Peyer's patch (tissue), 4 donors: Measurements from ENCODE around the gene CORO6. TPM values are rescaled to one million over a fixed set of nuclear protein-coding genes. Genes with fewer than 3 reads are reported as not detected.
A peak's percentile ranks its signal among the peaks of the same experiment; 100 is the strongest.

Experiments
- DNase-seq, 3 donors: peaks; one replicate each; pipeline ENCODE4 v3.0.0-alpha.2; 2017 to 2019
- H3K27ac ChIP-seq, 4 donors: fragments of 200-600 bp; sonication (generic); one replicate each; pipeline ENCODE4 v1.5.1; 2016 to 2019
- H3K27me3 ChIP-seq, 2 donors: fragments of 200-600 bp; sonication (generic); one replicate each; pipeline ENCODE4 v1.5.1; 2019
- H3K36me3 ChIP-seq, 3 donors: fragments of 200-600 bp; sonication (generic); one replicate each; pipeline ENCODE4 v1.5.1; 2016 to 2019
- H3K4me1 ChIP-seq, 4 donors: fragments of 200-600 bp; sonication (generic); one replicate each; pipeline ENCODE4 v1.5.1; 2016 to 2019
- H3K4me3 ChIP-seq, 4 donors: fragments of 200-600 bp; sonication (generic); 1 replicate in 3 of 4; 2 replicates in 1 of 4; pipeline ENCODE4 v1.5.1; 2016 to 2019; ENCODE audit warnings: mild to moderate bottlenecking in 1 of 4
- H3K9me3 ChIP-seq, 4 donors: fragments of 200-600 bp; sonication (generic); one replicate each; pipeline ENCODE4 v1.5.1; 2016 to 2019; ENCODE audit warnings: mild to moderate bottlenecking in 1 of 4
- POLR2A ChIP-seq, 2 donors: fragments of 450-650 bp; IDR thresholded peaks; one replicate each; pipeline ENCODE4 v1.5.1; 2017; ENCODE audit warnings: antibody characterized with exemption in 2 of 2, mild to moderate bottlenecking in 2 of 2, moderate library complexity in 2 of 2
- total RNA-seq, 4 donors: library from RNA; depleted of rRNA; stranded (reverse); fragments of >200 nt; gene quantifications; one replicate each; pipeline ENCODE4 v1.1.0, GENCODE V29; 2016
- TF ChIP-seq, protein P1 (sequence below), 6 experiments: fragments of 450-650 bp in 4 of 6; fragments of 200-600 bp in 2 of 6; sonication (generic) in 1 of 6; IDR thresholded peaks; one replicate each; pipeline ENCODE4 v1.5.1; 2017 to 2019; ENCODE audit warnings: antibody characterized with exemption in 6 of 6, mild to moderate bottlenecking in 3 of 6, moderate library complexity in 1 of 6

Gene CORO6
- total RNA-seq = 10 to 100 TPM in 3 of 4 donors, 1 to 10 TPM in 1; 4.0 to 28.9 (median 19.9) TPM

GRCh38 chr17:29622337-29623282 is at the start of gene CORO6:
TSS of gene CORO6 (minus strand) at chr17:29622912. CDS start at chr17:29621421, 1,491 bp downstream.
- Histone ChIP-seq H3K9me3 (no peaks in the 10 kb centered on the region), H3K4me1 (peaks cover 0 to 25% (median 10%) of the 10 kb centered on the region in 4 donors), H3K27ac (peak within 1 kb of the TSS in 3 of 4 donors; percentile 3 to 60 (median 47)), H3K4me3 (peak within 1 kb of the TSS; percentile 45 to 70 (median 62)), H3K36me3 (no peaks in the 10 kb centered on the region), H3K27me3 (no peaks in the 10 kb centered on the region)
- peak; percentile 55 to 70 (median 69) for DNase-seq
- no peak for TF ChIP-seq POLR2A (IDR thresholded peaks at IDR 0.05)

DNA sequence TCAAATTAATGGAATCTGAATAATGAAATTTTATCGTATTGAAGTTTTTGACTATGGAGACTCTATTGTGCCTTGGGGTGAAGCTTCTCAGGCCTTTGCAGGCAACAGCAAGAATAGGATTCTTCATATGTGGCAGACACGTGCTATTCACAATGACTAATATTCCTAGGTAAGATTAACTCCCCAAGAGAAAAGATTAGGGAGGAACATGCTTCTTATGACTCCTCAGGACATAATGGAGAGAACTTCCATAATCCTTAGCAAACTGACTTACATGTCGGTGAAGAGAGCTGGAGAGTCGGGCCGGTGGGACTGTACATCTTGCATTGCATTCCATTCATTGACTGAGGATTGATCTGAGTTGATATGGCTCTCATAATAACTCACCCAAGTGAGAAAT is 48.9 kb upstream of the CORO6 start:
- H3K4me1 ChIP-seq = no peaks in the 10 kb centered on the region
- H3K27me3 ChIP-seq = no peaks in the 10 kb centered on the region
- TF ChIP-seq, protein P1, sequence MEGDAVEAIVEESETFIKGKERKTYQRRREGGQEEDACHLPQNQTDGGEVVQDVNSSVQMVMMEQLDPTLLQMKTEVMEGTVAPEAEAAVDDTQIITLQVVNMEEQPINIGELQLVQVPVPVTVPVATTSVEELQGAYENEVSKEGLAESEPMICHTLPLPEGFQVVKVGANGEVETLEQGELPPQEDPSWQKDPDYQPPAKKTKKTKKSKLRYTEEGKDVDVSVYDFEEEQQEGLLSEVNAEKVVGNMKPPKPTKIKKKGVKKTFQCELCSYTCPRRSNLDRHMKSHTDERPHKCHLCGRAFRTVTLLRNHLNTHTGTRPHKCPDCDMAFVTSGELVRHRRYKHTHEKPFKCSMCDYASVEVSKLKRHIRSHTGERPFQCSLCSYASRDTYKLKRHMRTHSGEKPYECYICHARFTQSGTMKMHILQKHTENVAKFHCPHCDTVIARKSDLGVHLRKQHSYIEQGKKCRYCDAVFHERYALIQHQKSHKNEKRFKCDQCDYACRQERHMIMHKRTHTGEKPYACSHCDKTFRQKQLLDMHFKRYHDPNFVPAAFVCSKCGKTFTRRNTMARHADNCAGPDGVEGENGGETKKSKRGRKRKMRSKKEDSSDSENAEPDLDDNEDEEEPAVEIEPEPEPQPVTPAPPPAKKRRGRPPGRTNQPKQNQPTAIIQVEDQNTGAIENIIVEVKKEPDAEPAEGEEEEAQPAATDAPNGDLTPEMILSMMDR (IDR thresholded peaks at IDR 0.05) = no peak
- no peak for TF ChIP-seq POLR2A (IDR thresholded peaks at IDR 0.05)
- H3K4me3 ChIP-seq = no peak overlapping the region
- H3K36me3 ChIP-seq = peaks cover 0 to 65% (median 0%) of the 10 kb centered on the region in 3 donors
- H3K27ac ChIP-seq = no peak overlapping the region
- DNase-seq = no peak
- no peaks in the 10 kb centered on the region for H3K9me3 ChIP-seq

DNA sequence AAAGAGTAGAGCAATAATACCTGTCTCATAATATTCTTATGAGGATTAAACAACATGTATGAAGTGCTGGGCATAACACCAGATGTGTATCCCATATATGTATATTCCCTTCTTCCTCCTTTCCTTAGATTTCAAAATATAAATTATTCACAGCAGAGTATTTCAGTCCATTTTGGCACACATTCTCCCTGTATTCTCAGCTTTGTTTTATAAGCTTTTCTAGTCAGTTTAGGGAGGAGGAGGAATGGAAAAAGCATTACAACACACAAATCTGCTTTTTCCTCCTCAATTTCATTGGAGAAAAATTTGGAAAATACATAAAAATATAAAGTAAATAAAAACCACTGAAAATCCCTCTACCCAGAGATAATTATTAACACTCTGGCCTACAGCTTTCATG is 46.6 kb upstream of the CORO6 start:
- no peaks in the 10 kb centered on the region for H3K27me3 ChIP-seq
- H3K27ac ChIP-seq = no peak overlapping the region
- H3K9me3 ChIP-seq = no peaks in the 10 kb centered on the region
- peaks cover 0 to 79% (median 0%) of the 10 kb centered on the region in 3 donors for H3K36me3 ChIP-seq
- no peak for DNase-seq
- H3K4me3 ChIP-seq = no peak overlapping the region
- TF ChIP-seq POLR2A (IDR thresholded peaks at IDR 0.05) = no peak
- TF ChIP-seq, protein P1 (IDR thresholded peaks at IDR 0.05) = no peak
- H3K4me1 ChIP-seq = no peaks in the 10 kb centered on the region

DNA sequence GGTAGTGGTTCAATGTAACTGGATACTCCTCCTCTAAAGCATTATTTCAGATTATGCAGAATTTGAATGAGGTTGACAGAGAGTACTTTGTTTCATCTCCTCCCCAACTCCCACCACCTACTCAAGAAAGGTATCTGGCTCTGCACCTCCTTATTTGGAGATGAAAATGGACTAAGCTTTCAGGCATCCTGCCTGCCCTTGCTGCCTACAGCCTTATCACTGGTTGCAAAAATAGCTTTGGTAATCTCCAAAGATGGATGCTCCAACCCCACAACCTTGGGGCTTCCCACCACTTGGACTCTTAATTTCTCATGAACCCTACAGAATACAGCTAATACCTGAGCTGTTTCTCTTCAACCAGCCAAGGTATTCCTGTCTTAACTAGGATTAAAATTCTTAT is 45.3 kb upstream of the CORO6 start:
- no peak for DNase-seq
- Histone ChIP-seq H3K4me3 (no peak overlapping the region), H3K9me3 (no peaks in the 10 kb centered on the region), H3K4me1 (no peaks in the 10 kb centered on the region), H3K27ac (no peak overlapping the region), H3K36me3 (peaks cover 0 to 76% (median 0%) of the 10 kb centered on the region in 3 donors), H3K27me3 (no peaks in the 10 kb centered on the region)
- no peak for TF ChIP-seq POLR2A (IDR thresholded peaks at IDR 0.05)
- TF ChIP-seq, protein P1 (IDR thresholded peaks at IDR 0.05) = no peak

GRCh38 chr17:29665481-29665810 is 42.7 kb upstream of the CORO6 start:
- no peak for DNase-seq
- H3K27ac ChIP-seq = peak overlapping the region in 1 of 4 donors; percentile 32
- no peaks in the 10 kb centered on the region for H3K9me3 ChIP-seq
- H3K27me3 ChIP-seq = no peaks in the 10 kb centered on the region
- no peak overlapping the region for H3K4me3 ChIP-seq
- no peak for TF ChIP-seq POLR2A (IDR thresholded peaks at IDR 0.05)
- TF ChIP-seq, protein P1 (IDR thresholded peaks at IDR 0.05) = no peak
- peaks cover 0 to 56% (median 0%) of the 10 kb centered on the region in 3 donors for H3K36me3 ChIP-seq
- H3K4me1 ChIP-seq = no peaks in the 10 kb centered on the region
